Measurements from ENCODE around the gene SSH2. TPM values are rescaled to one million over a fixed set of nuclear protein-coding genes. Genes with fewer than 3 reads are reported as not detected.
"Not testable (repeated sequence)": the region's sequence is repeated elsewhere in the genome, so short reads cannot be mapped to it uniquely, and the experiment has no call there.

Gene SSH2
- total RNA-seq, 2 experiments from 2014 or later: 62.9 to 65.8 TPM

- peaks cover 54% of the 10 kb centered on the region for H3K4me1 Mint-ChIP-seq
- H3K9me3 Mint-ChIP-seq: peaks cover 7% of the 10 kb centered on the region
- no peaks in the 10 kb centered on the region for H3K27me3 Mint-ChIP-seq
- H3K36me3 Mint-ChIP-seq (ENCODE audit: low read depth): peaks cover 27% of the 10 kb centered on the region
- H3K27ac Mint-ChIP-seq: peak overlapping the region; percentile 40
- ChIA-PET CTCF (no interaction called here), POLR2A (interaction anchor here (0.7 to 1.7 kb wide), 5 partner anchors 9 to 34 kb away, joined by 3 to 9 read pairs (median 3); no protein-coding TSS in a partner anchor)
- no peak overlapping the region for H3K4me3 Mint-ChIP-seq
- no peak for DNase-seq
Observed at GRCh38 chr17:29726715-29727252, 203.2 kb downstream of the SSH2 start.

- H3K9me3 Mint-ChIP-seq, H3K27me3 Mint-ChIP-seq, H3K27ac Mint-ChIP-seq, DNase-seq, H3K4me3 Mint-ChIP-seq, CTCF ChIA-PET: not testable (repeated sequence)
- POLR2A ChIA-PET: interaction anchor here (1.6 kb wide), 1 partner anchor 14 kb away, joined by 5 read pairs; no protein-coding TSS in a partner anchor
- Mint-ChIP-seq H3K36me3 (ENCODE audit: low read depth) (peaks cover 33% of the 10 kb centered on the region), H3K4me1 (peaks cover 58% of the 10 kb centered on the region)
Observed at GRCh38 chr17:29725408-29725807, 204.6 kb downstream of the SSH2 start.

GRCh38 chr17:29723278-29724047, 206.6 kb downstream of the SSH2 start:
- Mint-ChIP-seq H3K27me3 (no peaks in the 10 kb centered on the region), H3K36me3 (ENCODE audit: low read depth) (peaks cover 29% of the 10 kb centered on the region), H3K27ac (peak overlapping the region; percentile 4), H3K4me1 (peaks cover 53% of the 10 kb centered on the region), H3K9me3 (peaks cover 3% of the 10 kb centered on the region), H3K4me3 (no peak overlapping the region)
- POLR2A ChIA-PET: interaction anchor here (0.8 to 3.3 kb wide), 9 partner anchors 10 to 116 kb away, joined by 3 to 31 read pairs (median 4); no protein-coding TSS in a partner anchor
- CTCF ChIA-PET: interaction anchor here (0.6 to 1.4 kb wide), 7 partner anchors 19 to 1411 kb away, joined by 3 to 7 read pairs (median 5); no protein-coding TSS in a partner anchor
- DNase-seq: no peak

- ChIA-PET POLR2A (interaction anchor here (0.8 to 3.3 kb wide), 9 partner anchors 9 to 155 kb away, joined by 3 to 31 read pairs (median 4); no protein-coding TSS in a partner anchor), CTCF (interaction anchor here (0.6 to 1.4 kb wide), 8 partner anchors 13 to 1410 kb away, joined by 3 to 7 read pairs (median 5); no protein-coding TSS in a partner anchor)
- H3K4me1 Mint-ChIP-seq: peaks cover 50% of the 10 kb centered on the region
- H3K27me3 Mint-ChIP-seq: no peaks in the 10 kb centered on the region
- peak; percentile 26 for DNase-seq
- no peak overlapping the region for H3K4me3 Mint-ChIP-seq
- no peaks in the 10 kb centered on the region for H3K9me3 Mint-ChIP-seq
- H3K36me3 Mint-ChIP-seq (ENCODE audit: low read depth): peaks cover 30% of the 10 kb centered on the region
- peak overlapping the region; percentile 4 for H3K27ac Mint-ChIP-seq
Observed at GRCh38 chr17:29722411-29723198, 207.4 kb downstream of the SSH2 start.

- H3K27me3 Mint-ChIP-seq: no peaks in the 10 kb centered on the region
- POLR2A ChIA-PET: interaction anchor here (1.1 kb wide), 1 partner anchor 28 kb away, joined by 3 read pairs; no protein-coding TSS in a partner anchor
- no peak overlapping the region for H3K27ac Mint-ChIP-seq
- peaks cover 40% of the 10 kb centered on the region for H3K36me3 Mint-ChIP-seq (ENCODE audit: low read depth)
- CTCF ChIA-PET: interaction anchor here (1.1 kb wide), 1 partner anchor 103 kb away, joined by 4 read pairs; no protein-coding TSS in a partner anchor
- H3K4me1 Mint-ChIP-seq: peaks cover 31% of the 10 kb centered on the region
- H3K4me3 Mint-ChIP-seq: no peak overlapping the region
- no peaks in the 10 kb centered on the region for H3K9me3 Mint-ChIP-seq
- DNase-seq: no peak
Observed at GRCh38 chr17:29720551-29720950, 209.5 kb downstream of the SSH2 start.

GRCh38 chr17:29719469-29719868, 210.6 kb downstream of the SSH2 start:
- Mint-ChIP-seq H3K4me3 (no peak overlapping the region), H3K27ac (no peak overlapping the region), H3K36me3 (ENCODE audit: low read depth) (peaks cover 39% of the 10 kb centered on the region), H3K9me3 (no peaks in the 10 kb centered on the region), H3K27me3 (no peaks in the 10 kb centered on the region), H3K4me1 (peaks cover 30% of the 10 kb centered on the region)
- CTCF ChIA-PET: no interaction called here
- POLR2A ChIA-PET: no interaction called here
- no peak for DNase-seq

- CTCF ChIA-PET: interaction anchor here (1.2 kb wide), 1 partner anchor 79 kb away, joined by 3 read pairs; no protein-coding TSS in a partner anchor
- H3K9me3 Mint-ChIP-seq: no peaks in the 10 kb centered on the region
- DNase-seq: no peak
- peaks cover 44% of the 10 kb centered on the region for H3K36me3 Mint-ChIP-seq (ENCODE audit: low read depth)
- POLR2A ChIA-PET: interaction anchor here (0.9 kb wide), 1 partner anchor 23 kb away, joined by 3 read pairs; no protein-coding TSS in a partner anchor
- H3K4me3 Mint-ChIP-seq: no peak overlapping the region
- H3K27ac Mint-ChIP-seq: no peak overlapping the region
- H3K27me3 Mint-ChIP-seq: no peaks in the 10 kb centered on the region
- H3K4me1 Mint-ChIP-seq: peaks cover 31% of the 10 kb centered on the region
Observed at GRCh38 chr17:29718446-29719039, 211.5 kb downstream of the SSH2 start.

- H3K36me3 Mint-ChIP-seq (ENCODE audit: low read depth): peaks cover 47% of the 10 kb centered on the region
- no peak for DNase-seq
- H3K27me3 Mint-ChIP-seq: no peaks in the 10 kb centered on the region
- no peaks in the 10 kb centered on the region for H3K9me3 Mint-ChIP-seq
- CTCF ChIA-PET: interaction anchor here (1.0 to 1.3 kb wide), 3 partner anchors 63 to 101 kb away, joined by 3 read pairs; no protein-coding TSS in a partner anchor
- peaks cover 25% of the 10 kb centered on the region for H3K4me1 Mint-ChIP-seq
- H3K4me3 Mint-ChIP-seq: no peak overlapping the region
- POLR2A ChIA-PET: interaction anchor here (0.8 to 1.2 kb wide), 4 partner anchors 9 to 43 kb away, joined by 3 read pairs; no protein-coding TSS in a partner anchor
- no peak overlapping the region for H3K27ac Mint-ChIP-seq
Observed at GRCh38 chr17:29717817-29718216, 212.2 kb downstream of the SSH2 start.

- Mint-ChIP-seq H3K27me3 (no peaks in the 10 kb centered on the region), H3K9me3 (no peaks in the 10 kb centered on the region), H3K4me3 (no peak overlapping the region), H3K36me3 (ENCODE audit: low read depth) (peaks cover 51% of the 10 kb centered on the region), H3K27ac (no peak overlapping the region), H3K4me1 (peaks cover 14% of the 10 kb centered on the region)
- DNase-seq: no peak
- CTCF ChIA-PET: interaction anchor here (1.3 kb wide), 1 partner anchor 100 kb away, joined by 3 read pairs; no protein-coding TSS in a partner anchor
- POLR2A ChIA-PET: no interaction called here
Observed at GRCh38 chr17:29716566-29716965, 213.5 kb downstream of the SSH2 start.

- H3K4me3 Mint-ChIP-seq: no peak overlapping the region
- no peaks in the 10 kb centered on the region for H3K27me3 Mint-ChIP-seq
- no peak for DNase-seq
- H3K9me3 Mint-ChIP-seq: no peaks in the 10 kb centered on the region
- POLR2A ChIA-PET: no interaction called here
- H3K36me3 Mint-ChIP-seq (ENCODE audit: low read depth): peaks cover 56% of the 10 kb centered on the region
- no peak overlapping the region for H3K27ac Mint-ChIP-seq
- H3K4me1 Mint-ChIP-seq: peaks cover 16% of the 10 kb centered on the region
- CTCF ChIA-PET: no interaction called here
Observed at GRCh38 chr17:29715680-29716079, 214.3 kb downstream of the SSH2 start.

- CTCF ChIA-PET: no interaction called here
- no peak overlapping the region for H3K4me3 Mint-ChIP-seq
- no peaks in the 10 kb centered on the region for H3K27me3 Mint-ChIP-seq
- no peak for DNase-seq
- no peak overlapping the region for H3K27ac Mint-ChIP-seq
- peaks cover 20% of the 10 kb centered on the region for H3K4me1 Mint-ChIP-seq
- POLR2A ChIA-PET: no interaction called here
- H3K36me3 Mint-ChIP-seq (ENCODE audit: low read depth): peaks cover 61% of the 10 kb centered on the region
- H3K9me3 Mint-ChIP-seq: no peaks in the 10 kb centered on the region
Observed at GRCh38 chr17:29714146-29714545, 215.9 kb downstream of the SSH2 start.

GRCh38 chr17:29713626-29714025, 216.4 kb downstream of the SSH2 start:
- CTCF ChIA-PET: no interaction called here
- DNase-seq: no peak
- Mint-ChIP-seq H3K4me1 (peaks cover 20% of the 10 kb centered on the region), H3K27me3 (no peaks in the 10 kb centered on the region), H3K9me3 (no peaks in the 10 kb centered on the region), H3K4me3 (no peak overlapping the region), H3K27ac (no peak overlapping the region), H3K36me3 (ENCODE audit: low read depth) (peaks cover 56% of the 10 kb centered on the region)
- POLR2A ChIA-PET: interaction anchor here (1.0 kb wide), 1 partner anchor 9 kb away, joined by 4 read pairs; no protein-coding TSS in a partner anchor

Data from activated CD4-positive, alpha-beta memory T cell treated with anti-CD3 and anti-CD28 coated beads, Interleukin-2, amount 10 ng/mL, durations not matched to agents 7 days and 5 days (primary cell).